ENCODE measurements around the gene MYOM1.

DNA sequence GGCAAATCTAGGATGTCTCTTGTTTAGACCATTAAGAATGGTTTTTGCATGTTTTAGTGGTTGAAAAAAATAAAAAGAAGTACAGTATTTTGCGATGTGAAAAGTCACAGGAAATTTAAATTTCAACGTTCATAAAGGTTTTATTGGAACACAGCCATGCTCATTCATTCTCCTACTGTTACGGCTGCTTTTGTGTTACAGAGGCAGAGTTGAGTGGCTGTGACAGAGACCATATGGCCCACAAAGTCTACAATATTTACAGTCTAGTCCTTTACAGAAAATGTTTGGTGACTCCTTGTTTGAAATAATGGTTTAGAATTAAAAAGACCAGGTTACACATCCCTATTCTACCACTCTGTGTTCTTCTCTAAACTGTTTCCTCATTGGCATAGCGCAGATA, 48.1 kb downstream of the MYOM1 start:
- TF ChIP-seq, protein P1, sequence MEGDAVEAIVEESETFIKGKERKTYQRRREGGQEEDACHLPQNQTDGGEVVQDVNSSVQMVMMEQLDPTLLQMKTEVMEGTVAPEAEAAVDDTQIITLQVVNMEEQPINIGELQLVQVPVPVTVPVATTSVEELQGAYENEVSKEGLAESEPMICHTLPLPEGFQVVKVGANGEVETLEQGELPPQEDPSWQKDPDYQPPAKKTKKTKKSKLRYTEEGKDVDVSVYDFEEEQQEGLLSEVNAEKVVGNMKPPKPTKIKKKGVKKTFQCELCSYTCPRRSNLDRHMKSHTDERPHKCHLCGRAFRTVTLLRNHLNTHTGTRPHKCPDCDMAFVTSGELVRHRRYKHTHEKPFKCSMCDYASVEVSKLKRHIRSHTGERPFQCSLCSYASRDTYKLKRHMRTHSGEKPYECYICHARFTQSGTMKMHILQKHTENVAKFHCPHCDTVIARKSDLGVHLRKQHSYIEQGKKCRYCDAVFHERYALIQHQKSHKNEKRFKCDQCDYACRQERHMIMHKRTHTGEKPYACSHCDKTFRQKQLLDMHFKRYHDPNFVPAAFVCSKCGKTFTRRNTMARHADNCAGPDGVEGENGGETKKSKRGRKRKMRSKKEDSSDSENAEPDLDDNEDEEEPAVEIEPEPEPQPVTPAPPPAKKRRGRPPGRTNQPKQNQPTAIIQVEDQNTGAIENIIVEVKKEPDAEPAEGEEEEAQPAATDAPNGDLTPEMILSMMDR (IDR thresholded peaks at IDR 0.05) = no peak
- no peak for TF ChIP-seq POLR2A (IDR thresholded peaks at IDR 0.05)

Data from uterus (tissue), 2 donors.